HUES48 (cell line): ENCODE measurements around the gene OSBP2.

ENCODE experiments used
- H3K27ac ChIP-seq: one replicate; pipeline ENCODE4 v1.7.0; 2013; ENCODE audit warnings: low read depth, low read length, inconsistent platforms
- H3K27me3 ChIP-seq: 2 replicates; pipeline ENCODE4 v1.6.1; 2013; ENCODE audit warnings: mild to moderate bottlenecking, low read length; ENCODE audit not compliant: control insufficient read depth, insufficient read depth
- H3K36me3 ChIP-seq: 2 replicates; pipeline ENCODE4 v1.6.1; 2013; ENCODE audit warnings: low read length; ENCODE audit not compliant: control insufficient read depth, insufficient read depth
- H3K4me1 ChIP-seq: 2 replicates; pipeline ENCODE4 v1.6.1; 2013; ENCODE audit warnings: mild to moderate bottlenecking, low read length; ENCODE audit not compliant: control insufficient read depth, insufficient read depth
- H3K4me3 ChIP-seq: 2 replicates; pipeline ENCODE4 v1.5.1; 2013; ENCODE audit warnings: mild to moderate bottlenecking, low read depth, low read length
- H3K9ac ChIP-seq: 2 replicates; pipeline ENCODE4 v1.6.1; 2013; ENCODE audit warnings: mild to moderate bottlenecking, low read depth, low read length, moderate library complexity
- H3K9me3 ChIP-seq: 2 replicates; pipeline ENCODE4 v1.6.1; 2013; ENCODE audit warnings: low read length; ENCODE audit not compliant: control insufficient read depth, insufficient read depth

Gene OSBP2

DNA sequence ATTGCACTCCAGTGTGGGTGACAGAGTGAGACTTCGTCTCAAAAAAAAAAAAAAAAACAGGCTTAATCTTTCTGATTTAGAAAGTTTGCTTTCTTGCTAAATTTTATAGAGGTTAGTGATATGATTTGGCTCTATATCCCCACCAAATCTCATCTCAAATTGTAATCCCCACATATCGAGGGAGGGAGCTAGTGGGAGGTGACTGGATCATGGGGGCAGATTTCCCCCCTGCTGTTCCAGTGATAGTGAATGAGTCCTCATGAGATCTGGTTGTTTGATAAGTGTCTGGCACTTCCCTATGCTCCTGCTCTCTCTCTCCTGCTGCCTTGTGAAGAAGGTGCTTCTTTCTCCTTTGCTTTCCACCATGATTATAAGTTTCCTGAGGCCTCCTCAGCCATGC is 90.9 kb downstream of the OSBP2 start:
- Histone ChIP-seq H3K4me1 (no peaks in the 10 kb centered on the region), H3K27ac (no peak overlapping the region), H3K4me3 (no peak overlapping the region)

DNA sequence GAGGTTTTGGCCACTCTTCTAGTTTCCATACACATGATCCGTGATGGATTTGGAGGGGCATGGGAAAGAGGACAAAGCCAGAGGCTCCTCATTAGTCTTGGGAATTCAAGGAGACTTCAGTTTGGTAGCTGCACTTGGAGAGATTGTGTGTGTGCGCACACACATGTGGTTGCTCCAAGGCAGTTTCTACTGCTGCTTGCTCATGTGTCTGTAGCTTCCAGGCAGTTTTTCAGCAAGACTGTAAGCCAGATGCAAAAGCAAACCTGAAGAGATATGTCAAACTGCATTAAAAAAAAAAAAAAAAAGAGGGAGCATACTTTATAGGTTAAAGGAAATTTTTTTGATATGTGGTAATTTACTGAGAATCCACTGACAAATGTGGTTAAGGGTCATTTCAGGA is 95.7 kb downstream of the OSBP2 start:
- Histone ChIP-seq H3K9ac (no peak overlapping the region), H3K4me1 (no peaks in the 10 kb centered on the region), H3K9me3 (no peaks in the 10 kb centered on the region), H3K27ac (no peak overlapping the region), H3K36me3 (no peaks in the 10 kb centered on the region), H3K4me3 (no peak overlapping the region), H3K27me3 (no peaks in the 10 kb centered on the region)

More for the DNA sequence above, 90.9 kb downstream of the OSBP2 start:
- Histone ChIP-seq H3K9ac (no peak overlapping the region), H3K36me3 (no peaks in the 10 kb centered on the region), H3K9me3 (no peaks in the 10 kb centered on the region), H3K27me3 (no peaks in the 10 kb centered on the region)

DNA sequence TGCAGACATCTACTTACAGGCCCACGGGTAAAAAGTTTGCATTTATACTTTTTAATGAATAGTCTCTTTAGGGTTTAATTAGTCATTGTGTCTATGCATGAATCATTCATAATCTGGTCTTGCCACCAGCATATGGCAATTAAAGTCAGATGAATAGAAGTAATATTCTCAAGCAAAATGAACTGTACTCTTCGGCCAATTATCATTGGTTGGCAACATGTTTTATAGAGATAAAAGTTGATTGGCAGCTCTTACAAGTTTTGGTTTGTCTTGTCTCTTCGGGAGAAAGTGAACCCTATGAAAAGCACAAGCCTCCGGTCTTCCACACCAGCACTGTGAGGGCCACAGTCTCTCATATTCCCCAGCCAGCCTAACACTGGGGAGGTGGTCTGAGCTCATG is 97.8 kb downstream of the OSBP2 start:
- Histone ChIP-seq H3K4me1 (no peaks in the 10 kb centered on the region), H3K4me3 (no peak overlapping the region), H3K9ac (no peak overlapping the region), H3K27ac (no peak overlapping the region), H3K27me3 (no peaks in the 10 kb centered on the region), H3K36me3 (no peaks in the 10 kb centered on the region), H3K9me3 (no peaks in the 10 kb centered on the region)

DNA sequence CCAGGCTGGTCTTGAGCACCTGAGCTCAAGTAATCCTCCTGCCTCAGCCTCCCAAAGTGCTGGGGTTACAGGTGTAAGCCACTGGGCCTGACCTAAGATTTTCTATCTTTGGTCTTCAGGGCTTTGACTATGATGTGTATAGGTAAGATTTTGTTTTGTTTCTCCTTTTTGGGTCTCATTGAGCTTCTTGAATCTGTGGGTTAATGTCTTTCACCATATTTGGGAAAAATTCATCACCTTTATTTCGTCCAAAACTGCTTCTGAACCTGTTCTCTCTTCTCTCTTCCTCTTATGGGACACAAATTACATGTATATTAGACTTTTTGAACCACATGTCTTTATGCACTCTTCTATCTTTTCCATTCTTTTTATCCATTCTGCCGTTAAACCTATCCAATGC is 100.4 kb downstream of the OSBP2 start:
- Histone ChIP-seq H3K4me1 (no peaks in the 10 kb centered on the region), H3K9ac (no peak overlapping the region), H3K27ac (no peak overlapping the region), H3K4me3 (no peak overlapping the region), H3K9me3 (no peaks in the 10 kb centered on the region), H3K36me3 (no peaks in the 10 kb centered on the region), H3K27me3 (peaks cover 7% of the 10 kb centered on the region; the same call in 1 of the 2 replicates)

DNA sequence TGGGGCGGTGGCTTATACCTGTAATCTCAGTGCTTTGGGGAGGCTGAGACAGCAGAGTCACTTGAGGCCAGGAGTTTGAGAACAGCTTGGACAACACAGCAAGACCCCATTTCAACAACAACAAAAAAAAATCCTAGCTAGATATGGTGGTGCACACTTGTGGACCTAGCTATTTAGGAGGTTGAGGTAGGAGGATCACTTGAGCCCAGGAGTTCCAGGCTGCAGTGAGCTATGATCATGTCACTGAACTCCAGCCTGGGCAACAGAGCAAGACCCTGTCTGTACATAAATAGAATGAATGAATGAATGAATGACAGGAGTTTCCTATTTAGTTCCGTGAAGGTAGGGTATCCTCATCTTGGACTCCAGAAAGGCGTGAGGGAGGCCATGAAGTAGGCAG is 107.0 kb downstream of the OSBP2 start:
- Histone ChIP-seq H3K36me3 (no peaks in the 10 kb centered on the region), H3K9ac (no peak overlapping the region), H3K27me3 (peaks cover 46% of the 10 kb centered on the region), H3K9me3 (no peaks in the 10 kb centered on the region), H3K4me3 (no peak overlapping the region), H3K4me1 (peaks cover 11% of the 10 kb centered on the region), H3K27ac (no peak overlapping the region)

DNA sequence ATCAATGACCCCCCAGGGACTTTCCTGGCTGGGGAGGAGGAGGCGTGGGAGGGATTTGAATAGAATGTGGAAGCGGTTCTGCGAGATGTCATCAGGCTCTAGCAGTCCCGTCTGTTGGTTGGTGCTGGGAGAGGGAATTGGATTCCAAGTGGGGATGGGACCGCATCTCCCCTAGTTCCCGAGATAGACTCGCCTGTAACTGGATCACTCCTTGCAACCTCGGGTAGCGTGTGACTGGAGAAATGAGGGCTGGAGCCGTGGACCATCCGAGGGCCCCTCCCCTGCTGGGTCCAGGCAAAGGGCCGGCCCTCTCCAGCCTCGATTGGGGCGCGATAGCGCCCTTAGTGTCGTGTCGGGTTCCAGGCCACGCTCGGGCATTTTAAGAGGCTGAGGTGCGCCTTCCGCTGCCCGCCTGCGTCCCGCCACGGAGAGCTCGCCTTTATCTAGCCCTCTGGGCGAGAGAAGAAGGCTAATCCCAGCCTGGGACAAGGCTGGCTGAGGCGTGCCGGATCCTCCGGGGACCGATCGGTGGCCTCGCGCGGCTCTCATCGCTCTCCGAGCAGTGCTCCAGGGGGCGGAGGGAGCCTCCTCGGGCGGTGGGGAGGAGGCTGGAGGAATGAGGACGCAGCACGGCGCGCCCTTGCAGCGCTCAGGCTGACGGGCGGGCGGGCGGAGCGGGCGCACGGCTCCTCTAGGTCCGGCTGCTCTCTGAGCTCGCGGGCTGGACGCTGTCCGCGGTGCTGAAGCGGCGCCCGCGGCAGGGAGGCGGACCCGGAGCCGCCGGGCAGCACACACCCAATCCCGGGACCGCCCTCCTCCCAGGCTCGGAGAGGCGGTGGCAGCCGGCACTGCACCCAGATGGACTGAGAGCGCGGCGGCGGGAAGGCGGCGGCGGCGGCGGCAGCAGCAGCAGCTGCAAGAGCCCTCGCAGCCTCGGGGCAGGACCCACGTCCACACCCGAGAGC is 107.8 kb downstream of the OSBP2 start:
- no peaks in the 10 kb centered on the region for H3K36me3 ChIP-seq
- H3K4me1 ChIP-seq, result peaks cover 17% of the 10 kb centered on the region
- peaks cover 46% of the 10 kb centered on the region for H3K27me3 ChIP-seq
- peak overlapping the region; percentile 62 for H3K4me3 ChIP-seq
- H3K9ac ChIP-seq, result no peak overlapping the region
- no peaks in the 10 kb centered on the region for H3K9me3 ChIP-seq
- H3K27ac ChIP-seq, result no peak overlapping the region

DNA sequence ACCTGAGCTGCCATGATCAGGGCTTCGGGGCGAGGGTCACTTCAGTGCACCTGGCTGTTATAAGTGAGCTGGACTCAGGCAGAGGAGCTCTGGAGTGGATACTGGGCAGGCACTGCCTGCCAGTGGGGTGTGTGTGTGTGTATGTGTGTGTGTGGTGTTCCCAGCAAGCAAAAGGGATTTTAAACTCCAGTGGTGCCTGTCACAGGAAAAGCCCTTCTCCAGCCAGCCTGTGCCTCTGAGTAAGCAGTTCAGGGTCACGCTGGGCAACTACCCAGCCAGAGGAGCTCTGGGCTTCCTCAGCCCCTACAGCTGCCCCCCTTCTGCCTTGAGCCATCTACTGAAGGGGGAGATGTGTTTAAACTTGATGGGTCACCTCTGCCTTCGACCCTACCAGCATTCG is 109.0 kb downstream of the OSBP2 start:
- Histone ChIP-seq H3K36me3 (no peaks in the 10 kb centered on the region), H3K9ac (no peak overlapping the region), H3K27me3 (peaks cover 46% of the 10 kb centered on the region), H3K4me3 (no peak overlapping the region), H3K4me1 (peaks cover 17% of the 10 kb centered on the region), H3K9me3 (no peaks in the 10 kb centered on the region), H3K27ac (no peak overlapping the region)

DNA sequence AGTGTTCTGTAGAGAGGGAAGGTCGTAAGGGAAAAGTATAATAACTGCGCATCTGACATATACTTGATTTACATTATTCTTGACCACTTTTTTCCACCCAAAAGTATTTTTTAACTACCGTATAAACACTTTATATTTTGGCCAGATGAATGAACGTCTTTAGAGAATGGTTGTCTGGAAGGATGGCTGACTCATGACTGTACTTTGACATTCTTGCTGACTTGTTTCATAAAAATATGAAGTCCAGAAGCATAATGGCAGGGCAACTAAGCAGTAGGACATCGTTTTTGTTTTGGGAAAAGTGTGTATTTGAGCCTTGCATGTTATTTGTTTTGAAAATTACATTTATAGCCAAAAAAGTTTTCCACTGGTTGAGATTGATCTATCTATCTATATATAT is 110.0 kb downstream of the OSBP2 start:
- Histone ChIP-seq H3K9ac (no peak overlapping the region), H3K4me3 (no peak overlapping the region), H3K27ac (no peak overlapping the region), H3K4me1 (peaks cover 17% of the 10 kb centered on the region), H3K36me3 (no peaks in the 10 kb centered on the region), H3K27me3 (peaks cover 44% of the 10 kb centered on the region), H3K9me3 (no peaks in the 10 kb centered on the region)

DNA sequence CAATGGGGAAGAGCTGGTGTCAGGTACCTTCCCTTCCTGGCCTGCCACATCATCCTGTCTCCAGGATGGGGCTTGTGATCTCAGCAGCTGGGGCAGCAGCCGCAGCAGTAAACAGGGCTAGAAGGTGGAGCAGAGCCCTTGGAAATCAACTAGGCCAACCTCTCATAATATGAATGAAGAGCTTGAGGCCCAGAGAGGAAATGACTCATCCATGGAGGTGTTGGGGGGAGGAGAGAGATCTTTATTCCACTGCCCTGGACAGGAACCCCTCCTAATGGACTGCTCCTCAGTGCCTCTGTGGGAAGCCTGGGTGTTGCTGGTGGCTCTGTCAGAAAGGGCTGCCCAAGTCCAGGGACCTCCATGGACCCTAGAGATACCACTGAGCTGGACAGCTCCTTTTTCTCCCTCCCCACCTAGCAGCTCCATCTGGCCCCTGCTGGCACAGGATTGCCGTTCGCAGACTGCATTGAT is 111.8 kb downstream of the OSBP2 start:
- H3K27me3 ChIP-seq, result peaks cover 26% of the 10 kb centered on the region
- H3K27ac ChIP-seq, result peak overlapping the region; percentile 76
- H3K4me3 ChIP-seq, result no peak overlapping the region
- H3K36me3 ChIP-seq, result no peaks in the 10 kb centered on the region
- H3K9ac ChIP-seq, result no peak overlapping the region
- H3K9me3 ChIP-seq, result no peaks in the 10 kb centered on the region
- peaks cover 17% of the 10 kb centered on the region for H3K4me1 ChIP-seq

DNA sequence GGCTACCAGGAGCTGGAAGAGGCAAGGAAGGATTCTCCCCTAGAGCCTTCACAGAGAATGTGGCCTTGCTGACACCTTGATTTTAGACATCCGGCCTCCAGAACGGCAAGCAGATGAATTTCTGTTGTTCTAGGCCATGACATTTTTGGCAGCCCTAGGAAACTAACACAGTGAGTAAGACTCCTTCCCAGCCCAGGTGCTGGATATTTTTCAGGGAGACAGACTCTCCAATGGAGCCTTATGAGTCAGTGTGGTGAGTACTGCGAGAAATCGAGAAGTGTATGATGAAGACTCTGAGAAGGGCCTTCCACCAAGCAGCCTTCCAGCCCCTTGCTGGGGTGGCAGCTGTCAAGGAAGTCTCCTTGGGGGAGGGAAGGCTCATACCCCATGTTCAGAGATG is 114.4 kb downstream of the OSBP2 start:
- no peak overlapping the region for H3K27ac ChIP-seq

DNA sequence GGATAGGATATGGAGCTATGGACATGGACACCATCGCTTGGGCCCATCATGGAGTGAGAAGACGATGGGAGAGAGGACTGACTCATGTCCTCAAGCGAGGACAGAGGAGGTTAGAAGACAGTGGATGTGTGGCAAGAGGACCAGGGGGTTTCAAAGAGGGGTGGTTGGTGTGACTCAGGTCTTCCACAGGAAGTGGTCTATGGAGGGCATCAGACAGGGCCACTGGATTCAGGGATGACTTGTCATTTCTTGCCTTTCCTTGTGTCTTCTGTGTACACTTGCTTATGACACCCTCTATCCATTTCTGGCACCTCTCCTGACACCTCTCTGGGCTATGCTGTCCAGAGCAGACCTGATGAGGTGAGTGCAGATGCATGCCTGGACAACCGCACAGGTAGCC is 115.4 kb downstream of the OSBP2 start:
- H3K27ac ChIP-seq, result no peak overlapping the region
- no peak overlapping the region for H3K9ac ChIP-seq
- H3K27me3 ChIP-seq, result no peaks in the 10 kb centered on the region
- no peak overlapping the region for H3K4me3 ChIP-seq
- peaks cover 11% of the 10 kb centered on the region for H3K4me1 ChIP-seq
- H3K9me3 ChIP-seq, result no peaks in the 10 kb centered on the region
- no peaks in the 10 kb centered on the region for H3K36me3 ChIP-seq

More for the DNA sequence above, 114.4 kb downstream of the OSBP2 start:
- H3K36me3 ChIP-seq, result no peaks in the 10 kb centered on the region
- H3K27me3 ChIP-seq, result peaks cover 4% of the 10 kb centered on the region
- H3K4me1 ChIP-seq, result peaks cover 11% of the 10 kb centered on the region
- no peak overlapping the region for H3K4me3 ChIP-seq
- H3K9ac ChIP-seq, result no peak overlapping the region
- H3K9me3 ChIP-seq, result no peaks in the 10 kb centered on the region
